NT2/D1 (cell line): Measurements from ENCODE around the gene CHL1.
A peak's percentile ranks its signal among the peaks of the same experiment; 100 is the strongest.
"Not testable (repeated sequence)": the region's sequence is repeated elsewhere in the genome, so short reads cannot be mapped to it uniquely, and the experiment has no call there.

Experiments
- DNase-seq: peaks from one replicate; pipeline ENCODE4 v3.0.0-alpha.2; 2011; ENCODE audit warnings: low read depth, low spot score
- H3K27me3 ChIP-seq: 2 replicates; pipeline ENCODE4 v1.6.0; 2011; ENCODE audit warnings: mild to moderate bottlenecking; ENCODE audit not compliant: insufficient read length, insufficient read depth
- H3K36me3 ChIP-seq: 2 replicates; pipeline ENCODE4 v1.6.1; 2011; ENCODE audit warnings: mild to moderate bottlenecking, low read length, mixed read lengths; ENCODE audit not compliant: insufficient read depth, insufficient read length
- H3K4me1 ChIP-seq: 2 replicates; pipeline ENCODE4 v1.5.1; 2011; ENCODE audit not compliant: insufficient read depth, insufficient read length
- H3K4me3 ChIP-seq: 2 replicates; pipeline ENCODE4 v1.5.1; 2011; ENCODE audit warnings: low read depth; ENCODE audit not compliant: insufficient read length
- H3K9ac ChIP-seq: 2 replicates; pipeline ENCODE4 v1.6.0; 2011; ENCODE audit warnings: low read depth; ENCODE audit not compliant: insufficient read length
- H3K9me3 ChIP-seq: 2 replicates; pipeline ENCODE4 v1.5.1; 2011; ENCODE audit warnings: mild to moderate bottlenecking, low read length; ENCODE audit not compliant: insufficient read depth
- SUZ12 ChIP-seq: IDR thresholded peaks from 2 replicates; pipeline ENCODE4 v1.6.1; 2011; ENCODE audit not compliant: insufficient read length, insufficient read depth; ENCODE audit errors: extremely low read depth
- YY1 ChIP-seq: IDR thresholded peaks from 2 replicates; pipeline ENCODE4 v1.6.1; 2011; ENCODE audit not compliant: insufficient read length, insufficient read depth
- ZNF274 ChIP-seq: IDR thresholded peaks from 2 replicates; pipeline ENCODE4 v1.6.1; 2011; ENCODE audit warnings: mild to moderate bottlenecking, low read depth, low read length

The CHL1 gene

DNA sequence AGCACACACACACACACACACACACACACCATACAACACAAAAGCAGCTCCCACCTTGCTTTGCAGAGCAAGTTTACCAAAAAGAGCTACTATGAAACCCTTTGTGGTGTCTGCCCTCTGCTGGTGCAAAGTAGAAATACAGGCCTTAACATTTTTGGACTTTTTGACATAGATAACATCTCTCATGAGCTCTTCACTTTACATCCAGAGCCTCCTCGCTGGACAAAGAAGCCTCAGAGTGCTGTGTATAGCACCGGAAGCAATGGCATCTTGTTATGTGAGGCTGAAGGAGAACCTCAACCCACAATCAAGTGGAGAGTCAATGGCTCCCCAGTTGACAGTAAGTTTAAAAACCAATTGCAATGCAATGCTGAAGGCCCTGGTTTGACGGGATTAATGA is 157.9 kb downstream of the CHL1 start:
- DNase-seq = peak; percentile 40
- H3K4me1 ChIP-seq = no peaks in the 10 kb centered on the region

DNA sequence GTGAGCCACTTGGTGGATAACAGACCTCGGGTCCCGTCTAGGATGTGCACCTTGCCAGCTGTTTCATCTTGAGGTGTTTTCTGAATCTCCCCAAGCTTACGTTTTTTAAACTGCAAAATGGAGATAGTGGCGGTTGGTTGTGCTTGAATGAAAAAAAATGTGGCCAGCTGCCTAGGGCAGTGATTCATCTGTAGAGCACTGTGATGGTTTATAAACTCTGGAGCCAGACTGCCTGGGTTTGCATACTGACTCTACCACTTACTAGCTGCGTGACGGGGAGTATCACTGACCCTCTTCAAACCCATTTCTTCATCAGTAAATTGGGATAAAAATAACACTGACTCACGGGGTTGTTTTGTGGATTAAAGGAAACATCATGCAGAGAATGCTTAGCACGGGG is 159.1 kb downstream of the CHL1 start:
- no peaks in the 10 kb centered on the region for H3K27me3 ChIP-seq
- DNase-seq = no peak
- H3K4me1 ChIP-seq = no peaks in the 10 kb centered on the region
- TF ChIP-seq YY1 (no peak), SUZ12 (no peak), ZNF274 (no peak)
- H3K9ac ChIP-seq = no peak overlapping the region
- H3K4me3 ChIP-seq = no peak overlapping the region
- no peaks in the 10 kb centered on the region for H3K9me3 ChIP-seq
- H3K36me3 ChIP-seq = no peaks in the 10 kb centered on the region

More for the DNA sequence above, 157.9 kb downstream of the CHL1 start:
- no peak overlapping the region for H3K4me3 ChIP-seq
- TF ChIP-seq SUZ12 (no peak), YY1 (no peak), ZNF274 (no peak)
- H3K27me3 ChIP-seq = no peaks in the 10 kb centered on the region
- H3K36me3 ChIP-seq = no peaks in the 10 kb centered on the region
- no peaks in the 10 kb centered on the region for H3K9me3 ChIP-seq
- no peak overlapping the region for H3K9ac ChIP-seq

DNA sequence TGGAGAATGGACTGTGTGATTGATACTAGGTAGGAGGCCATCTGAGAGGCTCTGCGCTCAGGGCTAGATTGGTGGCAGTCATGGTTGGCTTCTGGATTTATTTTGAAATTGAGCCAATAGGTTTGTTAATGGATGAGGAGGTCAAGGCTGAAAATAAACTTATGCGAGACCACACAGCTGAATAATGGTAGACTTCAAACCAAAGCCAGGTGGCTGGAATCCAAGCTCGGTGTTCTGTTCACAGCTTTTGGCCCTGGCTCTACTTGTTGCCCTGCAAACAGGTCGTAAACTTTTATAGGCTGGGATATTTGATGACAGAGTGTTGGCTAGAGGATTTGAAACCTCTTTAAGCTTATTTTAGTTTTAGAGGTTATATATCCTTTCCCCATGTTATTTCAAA is 160.4 kb downstream of the CHL1 start:
- TF ChIP-seq ZNF274 (no peak), YY1 (no peak), SUZ12 (no peak)
- H3K27me3 ChIP-seq = no peaks in the 10 kb centered on the region
- no peaks in the 10 kb centered on the region for H3K36me3 ChIP-seq
- DNase-seq = no peak
- H3K9ac ChIP-seq = no peak overlapping the region
- H3K9me3 ChIP-seq = no peaks in the 10 kb centered on the region
- H3K4me3 ChIP-seq = no peak overlapping the region
- H3K4me1 ChIP-seq = no peaks in the 10 kb centered on the region

DNA sequence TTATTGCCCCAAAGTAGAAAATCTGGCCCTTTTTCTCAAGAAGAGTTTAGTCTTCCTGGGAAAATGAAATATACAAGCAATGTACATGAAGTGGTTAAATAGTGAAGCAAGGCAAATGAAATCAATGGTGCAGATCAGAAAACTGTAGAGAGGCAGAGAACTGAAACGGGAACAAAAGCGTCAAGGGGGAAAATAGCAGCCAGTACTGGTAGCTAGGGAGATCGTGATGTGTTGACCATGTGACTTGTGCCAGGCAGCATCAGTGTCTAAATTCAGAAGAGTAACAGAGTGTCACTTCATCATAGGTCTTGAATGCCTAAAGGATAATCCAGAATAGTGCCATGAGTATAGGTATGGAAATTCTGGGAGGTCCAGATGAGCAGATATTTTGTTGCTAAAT is 163.1 kb downstream of the CHL1 start:
- H3K9me3 ChIP-seq = no peaks in the 10 kb centered on the region
- no peaks in the 10 kb centered on the region for H3K27me3 ChIP-seq
- H3K4me1 ChIP-seq = no peaks in the 10 kb centered on the region
- no peak overlapping the region for H3K9ac ChIP-seq
- H3K4me3 ChIP-seq = no peak overlapping the region
- DNase-seq = no peak
- TF ChIP-seq YY1 (no peak), ZNF274 (no peak), SUZ12 (no peak)
- H3K36me3 ChIP-seq = no peaks in the 10 kb centered on the region

DNA sequence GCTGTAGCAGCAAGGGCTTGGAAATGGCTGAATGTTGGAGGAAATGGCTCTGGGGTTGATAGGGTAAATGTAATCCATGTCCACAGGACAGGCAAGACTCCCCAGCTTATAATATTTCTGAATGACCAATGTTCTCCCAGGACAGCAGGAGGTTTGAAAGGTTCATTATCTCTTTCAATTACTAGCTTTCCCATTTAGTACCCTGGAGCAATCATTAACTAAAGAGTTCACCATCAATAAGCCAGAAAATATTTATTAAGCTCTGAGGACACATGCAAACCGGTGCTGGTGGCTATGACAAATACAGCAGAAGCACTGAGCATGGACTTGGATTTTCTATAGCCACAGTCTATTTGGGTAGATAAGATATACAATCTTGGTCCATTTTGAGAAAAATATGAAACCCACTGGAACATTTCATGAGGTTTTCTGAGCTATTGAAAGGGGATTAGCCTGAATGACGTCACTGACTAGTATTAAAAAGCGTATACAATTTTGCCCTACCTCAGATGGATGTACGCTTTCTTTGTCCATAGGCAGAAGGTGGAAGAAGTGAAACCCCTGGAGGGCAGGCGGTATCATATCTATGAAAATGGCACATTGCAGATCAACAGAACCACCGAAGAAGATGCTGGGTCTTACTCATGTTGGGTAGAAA is 166.2 kb downstream of the CHL1 start:
- no peak for TF ChIP-seq SUZ12
- no peak for TF ChIP-seq YY1
- TF ChIP-seq ZNF274 = no peak
- Histone ChIP-seq H3K4me3 (no peak overlapping the region), H3K9ac (no peak overlapping the region), H3K4me1 (no peaks in the 10 kb centered on the region), H3K27me3 (no peaks in the 10 kb centered on the region), H3K36me3 (no peaks in the 10 kb centered on the region), H3K9me3 (no peaks in the 10 kb centered on the region)
- no peak for DNase-seq

DNA sequence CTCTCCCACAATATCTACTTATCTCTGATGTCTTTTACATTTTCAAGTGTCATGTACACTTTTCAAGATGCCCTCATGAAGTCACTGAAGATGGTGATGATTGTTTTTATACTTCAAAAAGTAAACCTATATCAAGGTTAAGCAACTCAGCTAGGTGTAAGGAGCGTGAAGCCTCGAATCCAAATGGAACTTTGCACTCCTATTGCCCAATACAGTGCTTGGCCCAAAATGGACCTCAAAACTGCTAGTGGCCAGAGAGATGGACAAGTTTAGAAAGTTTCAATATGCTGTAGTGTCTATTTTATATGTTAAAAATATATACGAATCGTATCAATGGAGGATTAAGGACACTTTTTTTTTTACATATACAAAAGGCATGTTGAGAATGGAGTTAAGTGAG is 167.7 kb downstream of the CHL1 start:
- H3K9ac ChIP-seq = no peak overlapping the region
- no peak for TF ChIP-seq YY1
- TF ChIP-seq SUZ12 = no peak
- no peak for TF ChIP-seq ZNF274
- H3K4me1 ChIP-seq = no peaks in the 10 kb centered on the region

DNA sequence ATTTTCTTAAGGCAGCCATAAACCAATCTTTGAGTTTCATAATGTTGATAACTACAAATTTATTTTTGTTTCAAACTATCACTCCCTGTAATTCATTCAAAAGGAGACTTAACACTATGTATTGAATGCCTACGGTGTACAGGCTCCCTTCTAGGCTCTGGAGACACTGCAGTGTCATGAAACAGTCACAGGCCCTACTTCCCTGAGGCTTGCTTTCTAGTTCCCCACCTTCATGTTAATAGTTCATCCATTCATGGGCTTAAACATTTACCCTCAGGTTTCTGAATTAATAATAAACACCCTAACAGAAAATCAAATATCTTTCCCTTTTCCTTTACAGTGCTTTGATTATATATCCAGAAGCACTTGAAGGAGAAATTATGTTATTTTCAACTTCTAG is 168.7 kb downstream of the CHL1 start:
- H3K4me1 ChIP-seq = no peaks in the 10 kb centered on the region

More for the DNA sequence above, 167.7 kb downstream of the CHL1 start:
- Histone ChIP-seq H3K27me3 (no peaks in the 10 kb centered on the region), H3K9me3 (no peaks in the 10 kb centered on the region), H3K36me3 (no peaks in the 10 kb centered on the region), H3K4me3 (no peak overlapping the region)
- DNase-seq = no peak

DNA sequence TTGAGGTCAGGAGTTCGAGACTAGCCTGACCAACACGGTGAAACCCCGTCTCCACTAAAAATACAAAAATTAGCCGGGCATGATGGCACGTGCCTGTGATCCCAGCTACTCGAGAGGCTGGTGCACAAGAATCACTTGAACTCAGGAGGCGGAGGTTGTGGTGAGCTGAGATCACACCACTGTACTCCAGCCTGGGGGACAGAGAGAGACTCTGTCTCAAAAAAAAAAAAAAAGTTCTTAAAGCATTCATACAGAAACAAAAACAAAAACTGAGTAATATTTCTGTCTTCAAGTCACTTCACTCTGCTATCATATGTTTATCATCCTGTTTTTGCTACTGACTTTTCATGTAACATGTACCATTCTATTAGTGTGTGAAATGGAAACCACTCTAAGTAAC is 169.7 kb downstream of the CHL1 start:
- not testable (repeated sequence) for DNase-seq, H3K4me3 ChIP-seq, H3K9ac ChIP-seq, H3K4me1 ChIP-seq, H3K36me3 ChIP-seq, H3K9me3 ChIP-seq, H3K27me3 ChIP-seq

More for the DNA sequence above, 168.7 kb downstream of the CHL1 start:
- Histone ChIP-seq H3K9me3 (no peaks in the 10 kb centered on the region), H3K27me3 (no peaks in the 10 kb centered on the region), H3K36me3 (no peaks in the 10 kb centered on the region), H3K4me3 (no peak overlapping the region), H3K9ac (no peak overlapping the region)
- TF ChIP-seq SUZ12 (no peak), ZNF274 (no peak), YY1 (no peak)
- no peak for DNase-seq
